Heart left ventricle (tissue), 13 donors: ENCODE data around the gene ERLEC1.

Source experiments
- CTCF ChIP-seq, 12 donors: fragments of 200-600 bp; sonication (generic) in 4 of 12; IDR thresholded peaks; one replicate each; pipeline versions ENCODE4 v1.5.0 to v1.8.0; 2018 to 2022; ENCODE audit warnings: antibody characterized with exemption in 12 of 12, mild to moderate bottlenecking in 5 of 12
- POLR2A ChIP-seq, 2 donors: fragments of 450-650 bp; IDR thresholded peaks; one replicate each; pipeline ENCODE4 v1.6.1; 2017; ENCODE audit warnings: antibody characterized with exemption in 2 of 2, mild to moderate bottlenecking in 2 of 2, moderate library complexity in 2 of 2
- donor health status: ischemic (EF 13 %, LVEDD 7.1; RV severe dilation, severe dysfunction).
- donor health status: DM: no; HTN: yes; CAD: no.
- donor health status: DM: no; HTN: no; CAD: no.
- donor health status: ischemic (EF 25% LVEDD 6.9; RV normal size, moderate dysfunction).
- donor health status: ischemic (EF 25% LVEDD 5.7; RV mildly dilated, moderate dysfunction).
- donor health status: ischemic (EF 35%, LVEDD 5.7; RV mildly dilated, moderate dysfunction).
- donor health status: nonischemic (EF 11% LVEDD 7.7; RV severe dilation, severe dysfunction).
- donor health status: DM: yes; HTN: yes; CAD: no.
- donor health status: PGD.
- donor health status: ischemic (EF 29% LVEDD 5.4; RV normal size, mild dysfunction).
- donor health status: nonischemic (EF 23%, LVEDD 6.1; RV moderate dilation, normal function).

DNA sequence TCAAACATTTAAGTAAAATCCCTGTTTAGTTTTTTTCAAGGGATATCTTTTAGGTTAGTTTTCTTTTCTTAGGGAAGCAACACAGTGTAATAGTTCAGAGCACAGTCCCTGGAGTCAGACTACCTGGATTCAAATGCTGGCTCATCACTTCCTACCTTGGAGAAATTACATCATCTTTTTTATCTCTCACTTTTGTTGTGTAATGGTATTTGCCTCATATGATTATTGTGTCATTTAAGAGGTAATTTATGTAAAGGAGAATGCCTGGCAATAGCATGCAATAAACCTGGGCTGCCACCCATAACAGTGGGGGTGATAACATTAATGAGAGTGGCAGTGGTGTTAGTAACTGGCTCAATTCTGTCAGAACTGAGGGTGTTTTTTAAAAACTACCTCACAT is 26.3 kb downstream of the ERLEC1 start:
- TF ChIP-seq CTCF (IDR thresholded peaks at IDR 0.05): no peak
- no peak for TF ChIP-seq POLR2A (IDR thresholded peaks at IDR 0.05)
